WTC11 (cell line): ENCODE results near the gene CISH. TPM values are rescaled to one million over a fixed set of nuclear protein-coding genes. Genes with fewer than 3 reads are reported as not detected.

Experiments
- ATAC-seq: fragments of 200-7000 bp; cut with Tn5 transposase; 2 replicates; pipeline ENCODE4 v1.10.0; 2021; ENCODE audit warnings: mild to moderate bottlenecking, moderate library complexity
- CTCF ChIA-PET: fragments of 300-600 bp; sonication (Branson Sonifier 250); formaldehyde crosslinking; loops from one replicate; lab custom pipeline; 2021; ENCODE audit warnings: antibody characterized with exemption; lab: Charles Lee
- POLR2A ChIA-PET: fragments of 350-600 bp; sonication (Branson Sonifier 250); formaldehyde crosslinking; loops from one replicate; lab custom pipeline; 2021; ENCODE audit warnings: antibody characterized with exemption; lab: Charles Lee
- DNase-seq: peaks from one replicate; pipeline ENCODE4 v3.0.0; 2021; ENCODE audit warnings: low spot score
- H3K27ac Mint-ChIP-seq: 2 replicates; pipeline ENCODE4 v1.8.0; 2021; ENCODE audit warnings: mixed read lengths
- H3K27me3 Mint-ChIP-seq: 2 replicates; pipeline ENCODE4 v1.8.0; 2021; ENCODE audit warnings: low read depth, mild to moderate bottlenecking, moderate library complexity, mixed read lengths
- H3K36me3 Mint-ChIP-seq: 2 replicates; pipeline ENCODE4 v1.8.0; 2021; ENCODE audit warnings: mixed read lengths
- H3K4me1 Mint-ChIP-seq: 2 replicates; pipeline ENCODE4 v1.8.0; 2022; ENCODE audit warnings: mixed read lengths
- H3K4me3 Mint-ChIP-seq: 2 replicates; pipeline ENCODE4 v1.8.0; 2021; ENCODE audit warnings: mild to moderate bottlenecking, moderate library complexity, mixed read lengths
- H3K9me3 Mint-ChIP-seq: 2 replicates; pipeline ENCODE4 v1.8.0; 2021; ENCODE audit warnings: mixed read lengths
- CREM ChIP-seq: sonication (generic); formaldehyde crosslinking; IDR thresholded peaks from 2 replicates; pipeline ENCODE4 v1.8.1; 2022; ENCODE audit warnings: mild to moderate bottlenecking, missing genetic modification reagents, moderate library complexity
- ESRRA ChIP-seq: sonication (generic); formaldehyde crosslinking; IDR thresholded peaks from 2 replicates; pipeline ENCODE4 v1.8.1; 2022; ENCODE audit warnings: mild to moderate bottlenecking, missing genetic modification reagents, borderline replicate concordance
- ETV6 ChIP-seq: sonication (generic); formaldehyde crosslinking; IDR thresholded peaks from 2 replicates; pipeline ENCODE4 v1.8.1; 2022; ENCODE audit warnings: mild to moderate bottlenecking, missing genetic modification reagents
- FOXK1 ChIP-seq: sonication (generic); formaldehyde crosslinking; IDR thresholded peaks from 2 replicates; pipeline ENCODE4 v1.8.0; 2022; ENCODE audit warnings: mild to moderate bottlenecking, moderate library complexity, missing genetic modification reagents
- MYBL2 ChIP-seq: sonication (generic); formaldehyde crosslinking; IDR thresholded peaks from 2 replicates; pipeline ENCODE4 v1.8.1; 2023; ENCODE audit warnings: mild to moderate bottlenecking, moderate library complexity, missing genetic modification reagents
- NR2C2 ChIP-seq: sonication (generic); formaldehyde crosslinking; IDR thresholded peaks from 2 replicates; pipeline ENCODE4 v1.8.0; 2022; ENCODE audit warnings: mild to moderate bottlenecking, missing genetic modification reagents
- NR3C1 ChIP-seq: sonication (generic); formaldehyde crosslinking; conservative IDR thresholded peaks from 2 replicates; pipeline ENCODE4 v1.8.1; 2023; ENCODE audit warnings: low read depth, mild to moderate bottlenecking, missing genetic modification reagents
- ZNF671 ChIP-seq: fragments of 250-450 bp; sonication (Bioruptor Pico); IDR thresholded peaks from 2 replicates; pipeline ENCODE4 v1.8.0; 2021; ENCODE audit warnings: mild to moderate bottlenecking
- total RNA-seq: library from RNA; stranded (reverse); gene quantifications from 3 replicates; pipeline ENCODE4 v1.2.3, GENCODE V29; 2021
- TF ChIP-seq, protein P1 (sequence below): sonication (generic); formaldehyde crosslinking; IDR thresholded peaks from 2 replicates; pipeline ENCODE4 v1.8.0; 2022; ENCODE audit warnings: mild to moderate bottlenecking, missing genetic modification reagents
- TF ChIP-seq, protein P2 (sequence below): sonication (generic); formaldehyde crosslinking; IDR thresholded peaks from 2 replicates; pipeline ENCODE4 v1.8.1; 2022; ENCODE audit warnings: mild to moderate bottlenecking, missing genetic modification reagents, moderate library complexity, borderline replicate concordance
- TF ChIP-seq, protein P3 (sequence below): sonication (generic); formaldehyde crosslinking; IDR thresholded peaks from 2 replicates; pipeline ENCODE4 v1.8.1; 2022; ENCODE audit warnings: low read depth, mild to moderate bottlenecking, moderate library complexity, missing genetic modification reagents, borderline replicate concordance
- TF ChIP-seq, protein P4 (sequence below): sonication (generic); formaldehyde crosslinking; IDR thresholded peaks from 2 replicates; pipeline ENCODE4 v1.8.1; 2023; ENCODE audit warnings: mild to moderate bottlenecking, missing genetic modification reagents, borderline replicate concordance
- TF ChIP-seq, protein P5 (sequence below): sonication (generic); formaldehyde crosslinking; IDR thresholded peaks from 2 replicates; pipeline ENCODE4 v1.8.1; 2023; ENCODE audit warnings: mild to moderate bottlenecking, missing genetic modification reagents
- TF ChIP-seq, protein P6 (sequence below): fragments of 250-450 bp; sonication (Bioruptor Pico); IDR thresholded peaks from 2 replicates; pipeline ENCODE4 v1.9.0; 2021; ENCODE audit warnings: mild to moderate bottlenecking
- TF ChIP-seq, protein P7 (sequence below): fragments of 250-450 bp; sonication (Bioruptor Pico); IDR thresholded peaks from 2 replicates; pipeline ENCODE4 v1.8.0; 2021; ENCODE audit warnings: mild to moderate bottlenecking
- TF ChIP-seq, protein P8 (sequence below): sonication (generic); formaldehyde crosslinking; IDR thresholded peaks from 2 replicates; pipeline ENCODE4 v1.8.0; 2023; ENCODE audit warnings: missing genetic modification reagents

Gene CISH
- total RNA-seq, 1 experiment from 2014 or later = 2.4 TPM

DNA sequence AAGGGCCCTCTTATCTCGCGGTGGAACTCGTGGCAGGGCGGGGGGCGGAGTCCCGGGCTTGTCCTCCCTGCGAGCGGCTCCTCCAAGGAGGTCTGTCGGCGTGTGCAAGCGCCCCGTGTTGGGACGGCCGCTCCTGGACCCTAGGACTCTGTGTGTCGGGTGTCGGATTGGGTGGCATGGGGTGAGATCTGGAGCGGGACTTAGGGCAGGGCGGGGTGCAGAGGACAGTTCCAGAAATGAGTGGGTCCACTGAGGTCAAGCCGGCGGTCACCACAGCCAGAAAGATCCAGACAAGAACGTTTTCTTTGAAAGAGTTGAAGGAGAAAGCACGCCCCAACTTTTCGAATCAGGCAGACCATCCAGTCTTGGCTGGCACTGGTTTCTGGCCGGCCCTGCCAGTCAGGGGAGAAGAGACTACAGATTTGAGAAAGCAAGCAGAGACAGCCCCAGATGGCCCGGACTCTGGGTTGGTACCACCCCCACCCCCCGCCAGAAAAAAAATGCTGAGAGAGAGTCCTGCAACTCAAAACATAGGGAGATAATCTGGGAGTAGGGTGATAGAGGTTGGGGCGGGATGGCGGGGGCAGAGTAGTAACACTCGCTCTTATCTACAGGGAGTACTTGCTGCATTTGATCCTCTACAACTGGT is 784 bp upstream of the CISH start:
- ChIA-PET POLR2A (interaction anchor here (0.7 to 1.3 kb wide), 2 partner anchors 20 to 275 kb away, joined by 3 read pairs; no protein-coding TSS in a partner anchor), CTCF (interaction anchor here (0.6 to 10.1 kb wide), 58 partner anchors 11 to 823 kb away, joined by 3 to 202 read pairs (median 4); partner anchors contain the start of genes C3orf18, CYB561D2, HEMK1 and HYAL3)
- Mint-ChIP-seq H3K9me3 (no peaks in the 10 kb centered on the region), H3K4me1 (peaks cover 24% of the 10 kb centered on the region), H3K27ac (no peak overlapping the region), H3K27me3 (peaks cover 51% of the 10 kb centered on the region), H3K4me3 (peak overlapping the region; percentile 76), H3K36me3 (no peaks in the 10 kb centered on the region)
- TF ChIP-seq MYBL2 (CRISPR knock-in tag) = no peak
- TF ChIP-seq, protein P1, sequence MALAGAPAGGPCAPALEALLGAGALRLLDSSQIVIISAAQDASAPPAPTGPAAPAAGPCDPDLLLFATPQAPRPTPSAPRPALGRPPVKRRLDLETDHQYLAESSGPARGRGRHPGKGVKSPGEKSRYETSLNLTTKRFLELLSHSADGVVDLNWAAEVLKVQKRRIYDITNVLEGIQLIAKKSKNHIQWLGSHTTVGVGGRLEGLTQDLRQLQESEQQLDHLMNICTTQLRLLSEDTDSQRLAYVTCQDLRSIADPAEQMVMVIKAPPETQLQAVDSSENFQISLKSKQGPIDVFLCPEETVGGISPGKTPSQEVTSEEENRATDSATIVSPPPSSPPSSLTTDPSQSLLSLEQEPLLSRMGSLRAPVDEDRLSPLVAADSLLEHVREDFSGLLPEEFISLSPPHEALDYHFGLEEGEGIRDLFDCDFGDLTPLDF (CRISPR knock-in tag) = no peak
- no peak for TF ChIP-seq ETV6 (CRISPR knock-in tag)
- no peak for TF ChIP-seq ESRRA
- TF ChIP-seq, protein P2, sequence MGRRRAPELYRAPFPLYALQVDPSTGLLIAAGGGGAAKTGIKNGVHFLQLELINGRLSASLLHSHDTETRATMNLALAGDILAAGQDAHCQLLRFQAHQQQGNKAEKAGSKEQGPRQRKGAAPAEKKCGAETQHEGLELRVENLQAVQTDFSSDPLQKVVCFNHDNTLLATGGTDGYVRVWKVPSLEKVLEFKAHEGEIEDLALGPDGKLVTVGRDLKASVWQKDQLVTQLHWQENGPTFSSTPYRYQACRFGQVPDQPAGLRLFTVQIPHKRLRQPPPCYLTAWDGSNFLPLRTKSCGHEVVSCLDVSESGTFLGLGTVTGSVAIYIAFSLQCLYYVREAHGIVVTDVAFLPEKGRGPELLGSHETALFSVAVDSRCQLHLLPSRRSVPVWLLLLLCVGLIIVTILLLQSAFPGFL (CRISPR knock-in tag) = no peak
- TF ChIP-seq, protein P3, sequence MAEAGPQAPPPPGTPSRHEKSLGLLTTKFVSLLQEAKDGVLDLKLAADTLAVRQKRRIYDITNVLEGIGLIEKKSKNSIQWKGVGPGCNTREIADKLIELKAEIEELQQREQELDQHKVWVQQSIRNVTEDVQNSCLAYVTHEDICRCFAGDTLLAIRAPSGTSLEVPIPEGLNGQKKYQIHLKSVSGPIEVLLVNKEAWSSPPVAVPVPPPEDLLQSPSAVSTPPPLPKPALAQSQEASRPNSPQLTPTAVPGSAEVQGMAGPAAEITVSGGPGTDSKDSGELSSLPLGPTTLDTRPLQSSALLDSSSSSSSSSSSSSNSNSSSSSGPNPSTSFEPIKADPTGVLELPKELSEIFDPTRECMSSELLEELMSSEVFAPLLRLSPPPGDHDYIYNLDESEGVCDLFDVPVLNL (CRISPR knock-in tag) = no peak
- TF ChIP-seq CREM = no peak
- TF ChIP-seq, protein P4, sequence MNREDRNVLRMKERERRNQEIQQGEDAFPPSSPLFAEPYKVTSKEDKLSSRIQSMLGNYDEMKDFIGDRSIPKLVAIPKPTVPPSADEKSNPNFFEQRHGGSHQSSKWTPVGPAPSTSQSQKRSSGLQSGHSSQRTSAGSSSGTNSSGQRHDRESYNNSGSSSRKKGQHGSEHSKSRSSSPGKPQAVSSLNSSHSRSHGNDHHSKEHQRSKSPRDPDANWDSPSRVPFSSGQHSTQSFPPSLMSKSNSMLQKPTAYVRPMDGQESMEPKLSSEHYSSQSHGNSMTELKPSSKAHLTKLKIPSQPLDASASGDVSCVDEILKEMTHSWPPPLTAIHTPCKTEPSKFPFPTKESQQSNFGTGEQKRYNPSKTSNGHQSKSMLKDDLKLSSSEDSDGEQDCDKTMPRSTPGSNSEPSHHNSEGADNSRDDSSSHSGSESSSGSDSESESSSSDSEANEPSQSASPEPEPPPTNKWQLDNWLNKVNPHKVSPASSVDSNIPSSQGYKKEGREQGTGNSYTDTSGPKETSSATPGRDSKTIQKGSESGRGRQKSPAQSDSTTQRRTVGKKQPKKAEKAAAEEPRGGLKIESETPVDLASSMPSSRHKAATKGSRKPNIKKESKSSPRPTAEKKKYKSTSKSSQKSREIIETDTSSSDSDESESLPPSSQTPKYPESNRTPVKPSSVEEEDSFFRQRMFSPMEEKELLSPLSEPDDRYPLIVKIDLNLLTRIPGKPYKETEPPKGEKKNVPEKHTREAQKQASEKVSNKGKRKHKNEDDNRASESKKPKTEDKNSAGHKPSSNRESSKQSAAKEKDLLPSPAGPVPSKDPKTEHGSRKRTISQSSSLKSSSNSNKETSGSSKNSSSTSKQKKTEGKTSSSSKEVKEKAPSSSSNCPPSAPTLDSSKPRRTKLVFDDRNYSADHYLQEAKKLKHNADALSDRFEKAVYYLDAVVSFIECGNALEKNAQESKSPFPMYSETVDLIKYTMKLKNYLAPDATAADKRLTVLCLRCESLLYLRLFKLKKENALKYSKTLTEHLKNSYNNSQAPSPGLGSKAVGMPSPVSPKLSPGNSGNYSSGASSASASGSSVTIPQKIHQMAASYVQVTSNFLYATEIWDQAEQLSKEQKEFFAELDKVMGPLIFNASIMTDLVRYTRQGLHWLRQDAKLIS (CRISPR knock-in tag) = no peak
- TF ChIP-seq, protein P5, sequence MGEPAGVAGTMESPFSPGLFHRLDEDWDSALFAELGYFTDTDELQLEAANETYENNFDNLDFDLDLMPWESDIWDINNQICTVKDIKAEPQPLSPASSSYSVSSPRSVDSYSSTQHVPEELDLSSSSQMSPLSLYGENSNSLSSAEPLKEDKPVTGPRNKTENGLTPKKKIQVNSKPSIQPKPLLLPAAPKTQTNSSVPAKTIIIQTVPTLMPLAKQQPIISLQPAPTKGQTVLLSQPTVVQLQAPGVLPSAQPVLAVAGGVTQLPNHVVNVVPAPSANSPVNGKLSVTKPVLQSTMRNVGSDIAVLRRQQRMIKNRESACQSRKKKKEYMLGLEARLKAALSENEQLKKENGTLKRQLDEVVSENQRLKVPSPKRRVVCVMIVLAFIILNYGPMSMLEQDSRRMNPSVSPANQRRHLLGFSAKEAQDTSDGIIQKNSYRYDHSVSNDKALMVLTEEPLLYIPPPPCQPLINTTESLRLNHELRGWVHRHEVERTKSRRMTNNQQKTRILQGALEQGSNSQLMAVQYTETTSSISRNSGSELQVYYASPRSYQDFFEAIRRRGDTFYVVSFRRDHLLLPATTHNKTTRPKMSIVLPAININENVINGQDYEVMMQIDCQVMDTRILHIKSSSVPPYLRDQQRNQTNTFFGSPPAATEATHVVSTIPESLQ (CRISPR knock-in tag) = no peak
- TF ChIP-seq, protein P6, sequence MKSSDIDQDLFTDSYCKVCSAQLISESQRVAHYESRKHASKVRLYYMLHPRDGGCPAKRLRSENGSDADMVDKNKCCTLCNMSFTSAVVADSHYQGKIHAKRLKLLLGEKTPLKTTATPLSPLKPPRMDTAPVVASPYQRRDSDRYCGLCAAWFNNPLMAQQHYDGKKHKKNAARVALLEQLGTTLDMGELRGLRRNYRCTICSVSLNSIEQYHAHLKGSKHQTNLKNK = no peak
- no peak for TF ChIP-seq FOXK1 (CRISPR knock-in tag)
- TF ChIP-seq ZNF671 (CRISPR knock-in tag) = no peak
- TF ChIP-seq, protein P7, sequence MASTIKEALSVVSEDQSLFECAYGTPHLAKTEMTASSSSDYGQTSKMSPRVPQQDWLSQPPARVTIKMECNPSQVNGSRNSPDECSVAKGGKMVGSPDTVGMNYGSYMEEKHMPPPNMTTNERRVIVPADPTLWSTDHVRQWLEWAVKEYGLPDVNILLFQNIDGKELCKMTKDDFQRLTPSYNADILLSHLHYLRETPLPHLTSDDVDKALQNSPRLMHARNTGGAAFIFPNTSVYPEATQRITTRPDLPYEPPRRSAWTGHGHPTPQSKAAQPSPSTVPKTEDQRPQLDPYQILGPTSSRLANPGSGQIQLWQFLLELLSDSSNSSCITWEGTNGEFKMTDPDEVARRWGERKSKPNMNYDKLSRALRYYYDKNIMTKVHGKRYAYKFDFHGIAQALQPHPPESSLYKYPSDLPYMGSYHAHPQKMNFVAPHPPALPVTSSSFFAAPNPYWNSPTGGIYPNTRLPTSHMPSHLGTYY = no peak
- TF ChIP-seq, protein P8, sequence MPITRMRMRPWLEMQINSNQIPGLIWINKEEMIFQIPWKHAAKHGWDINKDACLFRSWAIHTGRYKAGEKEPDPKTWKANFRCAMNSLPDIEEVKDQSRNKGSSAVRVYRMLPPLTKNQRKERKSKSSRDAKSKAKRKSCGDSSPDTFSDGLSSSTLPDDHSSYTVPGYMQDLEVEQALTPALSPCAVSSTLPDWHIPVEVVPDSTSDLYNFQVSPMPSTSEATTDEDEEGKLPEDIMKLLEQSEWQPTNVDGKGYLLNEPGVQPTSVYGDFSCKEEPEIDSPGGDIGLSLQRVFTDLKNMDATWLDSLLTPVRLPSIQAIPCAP (CRISPR knock-in tag) = no peak
- TF ChIP-seq NR2C2 (CRISPR knock-in tag) = no peak
- TF ChIP-seq NR3C1 (CRISPR knock-in tag) = no peak
- ATAC-seq (no peak), DNase-seq (no peak)
